DMS153 (cell line): ENCODE measurements around the gene ANLN.

Experiments
- DNase-seq: peaks from one replicate; lab custom pipeline; 2025; lab: John Stamatoyannopoulos, UW

Gene ANLN

GRCh38 chr7:36408589-36408988 is 18.9 kb downstream of the ANLN start:
- DNase-seq = peak; percentile 36

- DNase-seq = no peak
These were observed 19.5 kb downstream of the ANLN start for GRCh38 chr7:36409180-36409579.

GRCh38 chr7:36415144-36415543 is 25.5 kb downstream of the ANLN start:
- no peak for DNase-seq

- DNase-seq = no peak
These were observed 26.6 kb downstream of the ANLN start for GRCh38 chr7:36416251-36416650.

GRCh38 chr7:36420307-36420706 is 30.6 kb downstream of the ANLN start:
- no peak for DNase-seq

- DNase-seq = no peak
These were observed 32.4 kb downstream of the ANLN start for GRCh38 chr7:36422072-36422471.

GRCh38 chr7:36423633-36424032 is 34.0 kb downstream of the ANLN start:
- DNase-seq = no peak

GRCh38 chr7:36430186-36430585 is 40.5 kb downstream of the ANLN start:
- DNase-seq = no peak

GRCh38 chr7:36430881-36431280 is 41.2 kb downstream of the ANLN start:
- no peak for DNase-seq

GRCh38 chr7:36438211-36438610 is 48.5 kb downstream of the ANLN start:
- DNase-seq = no peak

GRCh38 chr7:36439624-36440023 is 50.0 kb downstream of the ANLN start:
- DNase-seq = no peak

GRCh38 chr7:36440880-36441279 is 51.2 kb downstream of the ANLN start:
- DNase-seq = no peak

- no peak for DNase-seq
These were observed 51.8 kb downstream of the ANLN start for GRCh38 chr7:36441344-36442022.

GRCh38 chr7:36448781-36449379 is 59.2 kb downstream of the ANLN start:
- DNase-seq = no peak

GRCh38 chr7:36449685-36450084 is 60.0 kb downstream of the ANLN start:
- no peak for DNase-seq

GRCh38 chr7:36453769-36454168 is 64.1 kb downstream of the ANLN start:
- no peak for DNase-seq

GRCh38 chr7:36455646-36456045 is 66.0 kb downstream of the ANLN start:
- DNase-seq = no peak

GRCh38 chr7:36456138-36456537 is 66.5 kb downstream of the ANLN start:
- DNase-seq = no peak

GRCh38 chr7:36456548-36456947 is 66.9 kb downstream of the ANLN start:
- DNase-seq = no peak

GRCh38 chr7:36459236-36459960 is 69.7 kb downstream of the ANLN start:
- no peak for DNase-seq

GRCh38 chr7:36460811-36461429 is 71.3 kb downstream of the ANLN start:
- no peak for DNase-seq

GRCh38 chr7:36462551-36463137 is 73.0 kb downstream of the ANLN start:
- no peak for DNase-seq

- no peak for DNase-seq
These were observed 74.6 kb downstream of the ANLN start for GRCh38 chr7:36464271-36464670.
